ENCODE measurements around the gene C10orf88. TPM values are rescaled to one million over a fixed set of nuclear protein-coding genes. Genes with fewer than 3 reads are reported as not detected.

The C10orf88 gene
- total and polyA plus RNA-seq, 9 of the 15 experiments (the other 6 are each of a cell fraction or from before 2014, with no cell fraction given) = 2.5 to 9.6 (median 7.5) TPM

GRCh38 chr10:122911889-122912484 lies 42.0 kb downstream of the C10orf88 start (continued):
- no peak for TF ChIP-seq JUND (IDR thresholded peaks at IDR 0.05; ENCODE audit: borderline replicate concordance, low read depth, low read length)
- TF ChIP-seq JUND (tag; IDR thresholded peaks at IDR 0.05; ENCODE audit: borderline replicate concordance, low read depth, low read length) = no peak; the same call in 2 of the 3 replicates
- TF ChIP-seq, protein P1, sequence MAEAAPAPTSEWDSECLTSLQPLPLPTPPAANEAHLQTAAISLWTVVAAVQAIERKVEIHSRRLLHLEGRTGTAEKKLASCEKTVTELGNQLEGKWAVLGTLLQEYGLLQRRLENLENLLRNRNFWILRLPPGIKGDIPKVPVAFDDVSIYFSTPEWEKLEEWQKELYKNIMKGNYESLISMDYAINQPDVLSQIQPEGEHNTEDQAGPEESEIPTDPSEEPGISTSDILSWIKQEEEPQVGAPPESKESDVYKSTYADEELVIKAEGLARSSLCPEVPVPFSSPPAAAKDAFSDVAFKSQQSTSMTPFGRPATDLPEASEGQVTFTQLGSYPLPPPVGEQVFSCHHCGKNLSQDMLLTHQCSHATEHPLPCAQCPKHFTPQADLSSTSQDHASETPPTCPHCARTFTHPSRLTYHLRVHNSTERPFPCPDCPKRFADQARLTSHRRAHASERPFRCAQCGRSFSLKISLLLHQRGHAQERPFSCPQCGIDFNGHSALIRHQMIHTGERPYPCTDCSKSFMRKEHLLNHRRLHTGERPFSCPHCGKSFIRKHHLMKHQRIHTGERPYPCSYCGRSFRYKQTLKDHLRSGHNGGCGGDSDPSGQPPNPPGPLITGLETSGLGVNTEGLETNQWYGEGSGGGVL (CRISPR knock-in tag; IDR thresholded peaks at IDR 0.05) = no peak
- peak; percentile 63 for TF ChIP-seq HCFC1 (IDR thresholded peaks at IDR 0.05; ENCODE audit: low read depth, low read length)
- TF ChIP-seq TRIM24 (IDR thresholded peaks at IDR 0.05) = no peak
- TF ChIP-seq PRPF4 (IDR thresholded peaks at IDR 0.05; ENCODE audit: insufficient read depth, low read depth, low read length, poor library complexity, severe bottlenecking) = no peak
- TF ChIP-seq SMC3 (conservative IDR thresholded peaks at IDR 0.05; ENCODE audit: insufficient read depth, low read depth, low read length) = no peak
- TF ChIP-seq SNRNP70 (optimal IDR thresholded peaks at IDR 0.05; ENCODE audit: low read depth, low read length) = no peak
- no peak for TF ChIP-seq CTCFL (IDR thresholded peaks at IDR 0.05; ENCODE audit: borderline replicate concordance, insufficient read depth, low read depth, low read length, poor library complexity, severe bottlenecking)
- no peak for TF ChIP-seq CREB3L1 (IDR thresholded peaks at IDR 0.05; ENCODE audit: borderline replicate concordance, low read depth)
- TF ChIP-seq TARDBP (IDR thresholded peaks at IDR 0.05) = 0 out of 2 replicates have a peak, but pooled peaks have one; percentile 40
- TF ChIP-seq ZNF212 (CRISPR knock-in tag; IDR thresholded peaks at IDR 0.05) = no peak
- TF ChIP-seq FOXJ3 (CRISPR knock-in tag; IDR thresholded peaks at IDR 0.05) = peak; percentile 90
- no peak for TF ChIP-seq CREB5 (CRISPR knock-in tag; IDR thresholded peaks at IDR 0.05)
- TF ChIP-seq ZNF24 (IDR thresholded peaks at IDR 0.05) = peak; percentile 60; the same call in 1 of the 2 replicates
- TF ChIP-seq OTX1 (CRISPR knock-in tag; IDR thresholded peaks at IDR 0.05) = no peak
- TF ChIP-seq HMG20A (CRISPR knock-in tag; conservative IDR thresholded peaks at IDR 0.05) = no peak
- peak; percentile 90 for TF ChIP-seq ZNF175 (CRISPR knock-in tag; IDR thresholded peaks at IDR 0.05; ENCODE audit: low read depth)
- no peak for TF ChIP-seq FOXM1 (IDR thresholded peaks at IDR 0.05; ENCODE audit: low read depth)
- TF ChIP-seq FOXM1 (CRISPR knock-in tag; IDR thresholded peaks at IDR 0.05; ENCODE audit: low read depth) = peak; percentile 97
- TF ChIP-seq TCF3 (CRISPR knock-in tag; IDR thresholded peaks at IDR 0.05) = peak; percentile 49; the same call in 1 of the 2 replicates
- TF ChIP-seq HEY1 (CRISPR knock-in tag; IDR thresholded peaks at IDR 0.05; ENCODE audit: borderline replicate concordance) = no peak
